ENCODE measurements around the gene EP300.

EP300 gene

DNA sequence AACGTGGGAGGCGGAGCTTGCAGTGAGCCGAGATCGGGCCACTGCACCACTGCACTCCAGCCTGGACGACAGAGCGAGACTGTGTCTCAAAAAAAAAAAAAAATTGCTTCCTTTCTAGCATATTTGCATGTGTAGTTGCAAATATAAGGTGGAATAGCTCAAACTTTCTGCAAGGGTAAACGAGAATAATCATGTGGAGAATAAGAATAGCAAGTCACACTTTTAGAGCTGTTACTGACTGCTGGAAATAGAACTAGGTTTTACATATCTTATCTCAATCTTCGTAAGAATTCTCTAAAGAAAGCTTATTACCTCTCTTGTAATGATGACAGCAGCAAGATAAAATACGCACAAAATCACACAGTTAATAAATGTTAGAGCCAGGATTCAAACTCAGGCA is 114.3 kb downstream of the EP300 start:
- DNase-seq (ENCODE audit: low spot score), result no peak

DNA sequence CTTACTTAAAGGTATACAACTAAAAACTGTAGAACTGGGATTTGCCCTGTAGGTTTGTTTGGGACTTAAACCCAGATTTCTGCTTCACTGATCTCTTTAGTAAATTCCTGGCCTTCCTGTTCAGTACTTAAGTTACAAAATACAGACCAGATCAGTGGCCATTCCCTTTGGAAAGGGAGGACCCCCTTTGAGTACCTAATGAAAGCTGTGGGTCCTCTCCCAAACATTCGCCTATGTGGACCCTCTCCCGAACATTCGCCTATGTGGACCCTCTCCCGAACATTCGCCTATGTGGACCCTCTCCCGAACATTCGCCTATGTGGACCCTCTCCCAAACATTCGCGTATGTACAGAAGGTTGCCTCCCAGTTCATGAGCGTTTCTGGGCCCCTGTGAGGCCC is 123.0 kb downstream of the EP300 start:
- DNase-seq (ENCODE audit: low spot score), result no peak

DNA sequence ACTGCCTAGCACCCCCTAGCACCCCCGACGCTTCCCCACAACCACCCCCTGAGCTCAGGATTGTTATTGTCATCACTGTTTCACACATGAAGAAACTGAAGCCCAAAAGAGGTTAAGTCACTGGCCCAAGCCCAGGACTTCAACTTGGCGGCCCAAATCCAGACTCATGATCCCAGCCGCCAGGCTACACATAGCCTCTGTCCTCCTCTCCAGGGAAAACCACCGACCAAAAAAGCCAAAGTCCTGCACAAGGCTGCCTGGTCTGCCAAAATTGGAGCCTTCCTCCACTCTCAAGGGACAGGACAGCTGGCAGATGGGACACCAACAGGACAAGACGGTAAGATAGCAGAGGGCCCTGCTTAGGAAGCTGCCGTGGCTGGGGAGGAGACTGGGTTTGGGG is 123.5 kb downstream of the EP300 start:
- no peak for DNase-seq (ENCODE audit: low spot score)

DNA sequence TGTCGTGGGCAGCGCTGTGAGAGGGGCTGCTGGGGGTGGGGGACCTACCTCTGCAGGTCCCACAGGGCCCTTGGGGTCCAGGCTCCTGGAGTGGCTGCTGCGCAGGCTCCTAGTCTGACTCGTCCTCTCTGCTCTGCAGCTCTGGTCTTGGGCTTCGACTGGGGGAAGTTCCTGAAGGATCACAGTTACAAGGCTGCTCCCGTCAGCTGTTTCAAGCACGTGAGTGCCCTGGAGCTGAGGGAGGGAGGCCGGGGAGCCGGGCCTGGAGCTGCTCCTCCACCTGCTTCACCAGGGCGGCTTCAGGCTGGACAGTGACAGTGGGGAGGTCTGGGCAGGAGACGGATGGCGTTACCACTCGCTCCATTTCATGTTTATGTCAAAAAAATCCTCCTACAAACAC is 124.6 kb downstream of the EP300 start:
- no peak for DNase-seq (ENCODE audit: low spot score)

DNA sequence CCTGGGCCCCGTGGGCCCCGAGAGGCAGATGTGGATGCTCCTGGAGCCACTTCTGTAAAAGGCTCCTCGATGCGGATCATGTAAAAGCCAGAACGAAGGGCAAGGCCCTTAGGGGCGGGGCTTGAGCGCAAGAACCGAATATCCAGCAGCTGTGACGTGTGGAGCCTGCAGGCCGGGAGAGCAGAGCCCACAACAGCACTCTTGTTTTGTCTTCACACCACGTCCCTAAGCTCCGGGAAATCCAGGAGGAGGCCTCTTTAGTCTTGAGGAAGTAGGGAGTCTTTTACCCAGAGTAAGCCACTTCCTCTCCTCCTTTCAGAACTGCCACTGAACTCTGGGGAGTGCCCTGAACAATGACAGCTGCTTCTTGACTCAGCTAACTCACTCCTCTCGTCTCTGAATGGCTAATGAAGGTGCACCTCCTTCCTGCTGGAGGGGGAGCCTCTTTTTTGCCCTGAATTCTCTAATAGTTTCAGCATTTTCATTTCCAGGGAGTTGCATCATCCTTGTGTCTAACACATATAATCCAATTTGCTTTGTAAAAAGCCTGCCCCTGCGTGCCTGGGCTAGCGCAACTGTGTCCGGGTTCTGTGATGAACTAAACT is 125.3 kb downstream of the EP300 start:
- DNase-seq (ENCODE audit: low spot score), result peak; percentile 7

DNA sequence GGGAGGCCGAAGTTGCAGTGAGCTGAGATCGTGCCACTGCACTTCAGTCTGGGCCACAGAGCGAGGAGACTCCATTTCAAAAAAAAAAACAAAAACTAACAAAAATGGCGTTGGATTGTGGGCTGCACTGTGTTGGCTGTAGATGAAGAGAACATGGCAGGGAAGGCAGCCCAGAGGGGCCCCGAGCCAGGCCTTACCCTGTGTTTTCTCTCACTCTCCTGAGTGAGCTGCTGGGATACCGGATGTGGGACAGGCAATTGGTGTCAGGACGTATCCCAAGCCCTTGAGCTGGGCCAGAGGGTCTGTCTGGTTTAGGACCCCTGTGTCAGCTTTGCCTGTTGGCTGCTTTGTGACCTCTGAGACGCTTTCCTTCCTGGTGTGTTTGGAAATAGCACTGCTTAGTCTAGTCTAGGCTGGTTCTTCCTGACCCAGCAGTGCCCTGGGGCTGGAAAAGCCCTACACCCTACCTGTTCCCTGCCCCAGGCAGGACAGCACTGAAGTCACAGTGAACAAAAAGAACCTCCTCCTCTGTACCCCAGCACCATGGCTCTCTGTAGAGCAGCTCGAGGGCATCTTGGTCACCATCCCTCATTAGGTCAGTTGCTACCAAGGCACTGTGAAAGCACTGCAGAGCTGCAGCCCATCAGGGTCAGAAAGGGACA is 130.6 kb downstream of the EP300 start:
- no peak for DNase-seq (ENCODE audit: low spot score)

DNA sequence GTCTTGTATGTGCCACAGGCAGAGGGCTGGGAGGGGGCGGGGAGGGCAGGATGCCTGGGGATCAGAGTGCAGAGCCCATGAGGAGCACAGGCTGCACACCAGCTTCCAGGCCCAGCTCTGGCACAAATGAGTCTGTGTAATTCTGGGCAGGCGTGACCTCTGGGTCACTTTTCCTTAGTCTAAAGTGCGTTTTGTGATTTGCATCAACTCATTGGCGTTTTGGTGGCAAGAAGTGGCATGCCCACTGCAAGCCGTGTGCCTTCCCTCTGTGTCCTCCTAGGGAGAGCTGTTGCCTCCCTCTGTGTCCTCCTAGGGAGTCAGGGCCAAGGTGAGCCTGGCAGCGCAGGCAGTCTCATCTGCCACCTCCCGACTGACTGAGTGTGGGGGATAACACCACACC is 131.1 kb downstream of the EP300 start:
- no peak for DNase-seq (ENCODE audit: low spot score)

DNA sequence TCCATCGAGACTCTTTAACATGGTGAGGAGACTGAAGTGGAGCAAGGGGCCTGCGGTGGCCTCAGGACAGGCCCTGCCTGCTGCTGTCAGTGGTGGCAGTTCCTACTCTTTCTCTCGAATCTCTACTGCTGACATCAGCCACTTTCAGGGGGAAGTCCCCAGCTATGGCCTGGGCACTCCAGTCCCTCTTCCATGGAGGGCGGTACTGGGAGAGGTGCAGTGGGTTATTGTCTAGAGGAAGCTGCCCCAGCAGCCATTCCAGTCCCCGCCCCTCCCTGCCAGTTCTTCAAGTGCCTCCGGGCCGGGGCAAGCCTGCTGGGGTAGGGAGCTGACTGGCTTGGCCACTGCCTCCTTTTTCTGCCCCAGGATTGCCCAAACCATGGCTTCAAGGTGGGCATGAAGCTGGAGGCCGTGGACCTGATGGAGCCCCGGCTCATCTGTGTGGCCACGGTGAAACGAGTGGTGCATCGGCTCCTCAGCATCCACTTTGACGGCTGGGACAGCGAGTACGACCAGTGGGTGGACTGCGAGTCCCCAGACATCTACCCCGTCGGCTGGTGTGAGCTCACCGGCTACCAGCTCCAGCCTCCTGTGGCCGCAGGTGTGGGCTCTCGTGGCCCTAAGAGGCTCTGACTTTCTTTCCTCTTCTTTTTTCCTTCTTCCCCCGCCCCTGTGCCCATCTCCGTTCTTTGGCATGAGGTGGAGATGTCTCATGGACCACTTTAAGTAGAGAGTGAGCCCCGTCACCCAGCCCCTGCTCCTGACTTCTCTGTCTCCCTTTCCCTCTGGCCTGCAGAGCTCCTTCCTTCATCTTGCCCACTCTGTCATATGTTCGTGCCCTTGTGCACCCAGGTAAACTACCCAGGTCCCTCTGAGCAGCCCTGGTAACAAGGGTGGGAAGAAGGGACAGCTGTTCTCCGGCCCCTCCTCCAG is 134.6 kb downstream of the EP300 start:
- DNase-seq (ENCODE audit: low spot score), result no peak

DNA sequence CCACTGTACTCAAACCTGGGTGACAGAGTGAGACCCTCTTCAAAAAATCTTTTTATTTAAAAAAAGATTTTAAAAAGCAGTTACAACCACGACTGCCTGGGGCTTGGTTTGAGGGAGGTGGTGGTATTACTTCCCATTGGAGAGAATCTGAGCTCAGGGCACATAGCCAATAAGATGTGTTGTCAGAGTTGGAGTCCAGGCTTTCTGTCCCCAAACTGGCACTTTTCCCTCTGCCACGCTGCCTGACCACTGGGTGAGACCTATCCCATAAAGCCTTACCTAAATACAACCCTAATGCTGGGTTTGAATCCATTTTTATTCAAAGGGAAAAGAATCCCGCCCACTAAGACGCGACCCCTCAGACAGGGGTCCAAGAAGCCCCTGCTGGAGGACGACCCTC is 136.8 kb downstream of the EP300 start:
- DNase-seq (ENCODE audit: low spot score), result no peak

All from SW480 (cell line).